Measurements from ENCODE around the gene COA4.
"Not testable (repeated sequence)": the region's sequence is repeated elsewhere in the genome, so short reads cannot be mapped to it uniquely, and the experiment has no call there.

COA4 gene

DNA sequence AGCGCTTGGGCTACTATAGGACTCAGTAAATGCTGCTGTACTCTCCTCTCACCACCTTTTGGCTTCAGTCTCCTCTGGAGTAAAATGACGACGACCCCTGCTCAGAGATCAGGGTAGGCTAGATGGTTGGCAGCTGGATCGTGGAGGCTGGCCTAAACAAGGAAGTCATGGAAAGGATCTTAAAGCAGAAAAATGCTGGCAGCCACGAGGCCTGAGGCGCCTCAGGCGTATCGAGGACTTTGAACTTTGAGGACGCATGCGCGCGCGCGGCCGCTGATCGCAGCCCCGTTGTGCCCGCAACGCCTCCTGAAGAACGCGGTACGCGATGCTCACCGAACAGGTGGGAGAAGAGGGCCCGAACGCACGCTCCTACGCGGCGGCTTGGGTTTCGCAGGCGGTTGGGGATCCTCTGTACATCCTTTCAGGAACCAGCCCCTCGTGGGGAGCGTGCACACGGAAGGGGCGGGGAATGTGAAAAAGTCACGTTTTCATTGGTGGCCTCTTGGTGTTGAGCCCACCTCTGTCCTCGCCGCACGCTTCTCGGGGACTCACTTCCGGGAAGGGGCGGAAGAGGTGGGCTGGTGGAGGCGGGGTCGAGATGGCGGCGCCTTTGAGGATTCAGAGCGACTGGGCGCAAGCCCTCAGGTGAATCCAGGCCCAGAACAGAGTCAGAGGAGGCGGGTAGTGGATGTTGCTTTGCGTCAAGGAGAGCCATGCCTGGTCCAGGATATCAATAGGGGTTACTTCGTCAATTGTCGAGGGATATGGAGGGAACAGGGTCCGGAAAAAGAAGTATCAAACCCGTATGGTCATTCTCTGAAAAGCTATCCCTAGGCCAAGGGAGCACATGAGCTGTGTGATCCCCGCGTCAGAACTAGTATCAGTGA, at the start of gene COA4, which contains the start of gene PAAF1:
Gene COA4, minus strand, starts transcription at position 423 of the 887 bp plus-strand sequence. CDS start 3,468 bp downstream, outside the sequence.
Gene PAAF1, plus strand, starts transcription at position 576 of the 887 bp plus-strand sequence. Its CDS starts 23 bp downstream, at position 599.
- DNase-seq (ENCODE audit: low read depth), result peak; percentile 84

- DNase-seq (ENCODE audit: low read depth), result no peak
Observed at GRCh38 chr11:73921180-73921579, 44.5 kb upstream of the COA4 start.

DNA sequence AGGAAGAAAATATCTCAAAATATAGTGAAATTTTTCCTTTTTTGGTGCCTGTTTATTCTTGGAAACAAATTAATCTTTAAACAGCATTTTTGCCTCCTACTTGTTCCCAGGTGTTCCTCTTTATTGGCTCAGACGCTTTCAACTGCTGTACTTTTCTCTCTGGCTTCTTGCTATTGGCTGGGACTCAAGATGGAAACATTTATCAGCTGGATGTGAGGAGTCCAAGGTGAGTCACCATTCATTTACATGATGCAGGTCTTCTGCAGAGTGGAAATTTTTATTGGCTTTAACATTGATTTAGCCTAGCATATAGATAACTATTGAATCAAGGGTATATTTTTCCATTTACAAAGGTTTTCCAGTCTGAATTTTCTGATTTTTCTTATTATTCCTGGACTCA, 39.8 kb upstream of the COA4 start:
- DNase-seq (ENCODE audit: low read depth), result no peak

DNA sequence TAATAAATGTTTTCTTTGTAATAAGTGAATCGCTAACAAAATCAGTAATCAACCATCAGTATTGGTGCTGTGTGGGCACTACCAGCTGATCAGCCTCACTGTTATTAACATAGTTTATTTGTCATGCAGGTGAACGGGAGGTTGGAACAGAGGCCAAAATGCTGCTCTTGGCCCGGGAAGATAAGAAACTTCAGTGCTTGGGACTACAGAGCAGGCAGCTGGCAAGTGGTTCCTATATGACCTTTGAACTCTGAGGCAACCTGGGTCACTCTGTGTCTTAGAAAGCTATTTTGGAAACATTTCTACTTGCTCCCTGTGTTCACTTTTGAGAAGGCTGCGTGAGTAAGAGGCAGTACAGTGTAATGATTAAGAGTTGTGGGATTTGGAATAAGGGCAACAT, 37.6 kb upstream of the COA4 start:
- no peak for DNase-seq (ENCODE audit: low read depth)

GRCh38 chr11:73913472-73913871, 36.8 kb upstream of the COA4 start:
- DNase-seq (ENCODE audit: low read depth), result no peak

DNA sequence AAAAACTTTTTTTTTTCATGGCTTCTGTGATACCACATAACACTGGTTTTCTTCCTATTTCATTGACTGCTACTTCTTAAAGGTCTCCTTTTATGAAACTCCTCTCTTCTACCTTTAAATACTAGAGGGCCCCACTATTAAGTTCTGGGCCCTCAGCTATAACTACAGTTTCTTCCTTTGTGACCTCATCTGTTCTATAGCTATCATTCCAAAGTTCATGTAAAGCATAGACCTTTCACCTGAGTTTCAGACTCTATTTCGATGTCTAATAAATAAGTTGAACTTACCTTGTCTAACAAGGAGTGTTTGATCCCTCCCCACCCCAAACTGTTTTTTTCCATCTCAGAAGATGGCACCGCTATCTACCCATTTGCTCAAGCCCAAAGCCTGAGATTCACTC, 35.4 kb upstream of the COA4 start:
- no peak for DNase-seq (ENCODE audit: low read depth)

- DNase-seq (ENCODE audit: low read depth), result no peak
Observed at GRCh38 chr11:73907191-73907590, 30.5 kb upstream of the COA4 start.

GRCh38 chr11:73902303-73902702, 25.7 kb upstream of the COA4 start:
- DNase-seq (ENCODE audit: low read depth), result no peak

GRCh38 chr11:73894725-73895335, 18.2 kb upstream of the COA4 start:
- DNase-seq (ENCODE audit: low read depth), result no peak

DNA sequence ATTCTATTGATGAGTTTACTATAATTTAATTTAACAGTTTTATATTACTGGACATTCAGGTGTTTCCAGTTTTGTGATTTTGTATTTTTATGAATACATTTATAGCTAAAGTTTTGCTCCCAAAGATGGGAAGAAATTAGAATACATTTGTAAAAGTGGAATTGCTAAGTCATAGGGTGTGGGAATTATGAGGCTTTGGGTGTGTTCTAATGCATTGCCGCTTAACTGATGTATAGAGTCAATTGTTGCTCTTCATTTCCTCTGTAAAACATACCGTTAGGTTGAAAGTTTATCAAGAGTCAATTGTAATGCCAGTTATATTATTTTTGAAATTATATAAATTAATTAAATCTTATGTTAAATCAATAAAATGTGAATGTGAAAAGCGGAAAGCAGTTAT, 16.4 kb upstream of the COA4 start:
- DNase-seq (ENCODE audit: low read depth), result no peak

DNA sequence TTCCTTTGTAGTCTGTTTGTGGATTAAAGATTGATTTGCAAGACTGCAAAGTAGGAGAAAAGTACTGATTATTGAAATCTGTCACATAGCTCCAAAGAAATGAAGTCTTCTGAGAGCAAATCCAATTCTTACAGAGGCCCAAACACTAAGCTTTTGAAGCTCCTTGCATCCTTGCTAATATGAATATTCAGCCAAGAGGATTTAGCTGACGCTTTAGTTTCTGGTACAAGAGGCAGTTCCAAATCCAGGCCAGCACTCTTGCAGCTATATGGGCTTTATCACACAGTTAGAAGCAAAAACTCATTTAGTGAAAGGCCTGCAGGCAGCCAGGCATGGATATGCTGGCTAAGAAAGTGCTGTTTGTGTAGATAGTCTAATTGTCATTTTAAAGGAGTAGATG, 12.9 kb upstream of the COA4 start:
- DNase-seq (ENCODE audit: low read depth), result no peak

GRCh38 chr11:73889019-73889418, 12.4 kb upstream of the COA4 start:
- DNase-seq (ENCODE audit: low read depth), result no peak

- DNase-seq (ENCODE audit: low read depth), result no peak
Observed at GRCh38 chr11:73888244-73888643, 11.6 kb upstream of the COA4 start.

- no peak for DNase-seq (ENCODE audit: low read depth)
Observed at GRCh38 chr11:73883856-73884255, 7.2 kb upstream of the COA4 start.

DNA sequence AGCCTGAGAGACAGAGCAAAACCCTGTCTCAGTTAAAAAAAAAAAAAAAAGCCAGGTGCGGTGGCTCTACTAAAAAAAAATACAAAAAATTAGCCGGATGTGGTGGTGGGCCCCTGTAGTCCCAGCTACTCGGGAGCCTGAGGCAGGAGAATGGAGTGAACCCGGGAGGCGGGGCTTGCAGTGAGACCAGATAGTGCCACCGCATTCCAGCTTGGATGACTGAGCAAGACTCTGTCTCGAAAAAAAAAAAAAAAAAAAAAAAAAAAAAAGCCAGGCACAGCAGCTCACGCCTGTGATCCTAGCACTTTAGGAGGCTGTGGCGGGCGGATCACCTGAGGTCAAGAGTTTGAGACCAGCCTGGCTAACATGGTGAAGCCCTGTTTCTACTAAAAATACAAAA, 3.8 kb upstream of the COA4 start:
- not testable (repeated sequence) for DNase-seq (ENCODE audit: low read depth)

DNA sequence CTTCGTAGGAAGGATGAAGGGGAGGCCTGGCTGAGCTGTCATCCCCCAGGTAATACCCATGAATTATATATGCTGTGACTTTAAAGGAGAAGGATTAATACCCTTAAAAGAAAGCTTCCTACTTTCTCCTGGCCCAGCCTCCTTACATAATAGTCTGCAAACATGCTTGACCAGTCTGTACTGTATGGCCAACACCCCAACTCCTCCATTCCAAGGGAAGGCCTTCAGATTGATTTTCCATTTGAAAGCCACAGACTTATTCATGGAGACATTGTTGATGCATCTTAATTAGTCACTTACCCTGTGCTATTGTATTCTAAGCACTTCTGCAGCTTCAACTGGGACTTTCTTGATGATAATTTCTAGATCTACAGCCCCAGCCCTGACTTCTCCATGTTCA, 2.1 kb upstream of the COA4 start:
- no peak for DNase-seq (ENCODE audit: low read depth)

GRCh38 chr11:73875840-73876239, 806 bp downstream of the COA4 start:
- no peak for DNase-seq (ENCODE audit: low read depth)

DNA sequence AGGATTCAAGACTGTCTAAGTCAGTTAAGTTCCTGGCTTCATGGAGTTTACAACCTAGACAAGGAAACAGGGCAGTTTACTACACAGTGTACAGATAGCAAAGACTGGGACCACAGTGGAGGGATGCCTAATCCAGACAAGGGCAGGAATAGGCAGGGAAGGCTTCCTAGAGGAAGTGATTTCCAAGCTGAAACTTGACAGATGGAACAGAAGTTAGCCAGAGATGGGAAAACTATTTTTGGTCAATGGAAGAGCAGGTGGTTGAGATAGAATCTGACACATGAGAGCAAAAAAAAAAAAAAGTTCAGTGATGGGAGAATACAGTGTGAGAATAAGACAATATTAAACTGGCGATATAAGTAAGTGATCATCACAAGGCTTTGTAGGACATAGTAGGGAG, 1.3 kb downstream of the COA4 start:
- DNase-seq (ENCODE audit: low read depth), result no peak

DNA sequence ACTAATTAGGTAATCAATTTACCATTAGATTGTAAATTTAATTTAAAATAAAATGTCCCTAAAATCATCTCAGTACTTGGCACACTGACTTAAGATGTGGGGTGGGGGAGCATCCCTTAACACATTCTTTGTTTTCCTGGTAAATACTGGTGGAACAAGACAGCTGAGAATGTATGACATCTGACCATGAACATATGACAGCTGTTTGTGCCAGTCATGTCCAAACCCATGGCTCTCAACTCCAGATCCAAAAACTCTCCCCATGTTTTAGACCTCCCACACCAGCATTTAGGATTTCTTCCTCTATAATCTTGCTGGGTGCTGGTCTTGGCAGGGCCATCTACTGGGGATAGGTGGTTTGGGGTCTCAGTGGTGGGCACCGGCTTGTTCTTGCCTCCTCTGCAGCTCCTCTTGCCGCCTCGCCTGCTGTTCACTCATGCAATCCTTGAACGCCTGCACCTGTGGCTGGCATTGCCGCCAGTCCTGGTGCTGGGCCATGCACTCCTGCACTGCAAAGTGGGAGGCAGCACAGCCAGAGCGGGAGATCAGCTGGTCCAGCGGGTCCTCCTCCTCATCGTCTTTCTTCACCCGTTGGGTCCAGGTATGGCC, 3.8 kb downstream of the COA4 start:
- no peak for DNase-seq (ENCODE audit: low read depth)

- no peak for DNase-seq (ENCODE audit: low read depth)
Observed at GRCh38 chr11:73870261-73870660, 6.4 kb downstream of the COA4 start.

- no peak for DNase-seq (ENCODE audit: low read depth)
Observed at GRCh38 chr11:73869332-73869949, 7.2 kb downstream of the COA4 start.

DNA sequence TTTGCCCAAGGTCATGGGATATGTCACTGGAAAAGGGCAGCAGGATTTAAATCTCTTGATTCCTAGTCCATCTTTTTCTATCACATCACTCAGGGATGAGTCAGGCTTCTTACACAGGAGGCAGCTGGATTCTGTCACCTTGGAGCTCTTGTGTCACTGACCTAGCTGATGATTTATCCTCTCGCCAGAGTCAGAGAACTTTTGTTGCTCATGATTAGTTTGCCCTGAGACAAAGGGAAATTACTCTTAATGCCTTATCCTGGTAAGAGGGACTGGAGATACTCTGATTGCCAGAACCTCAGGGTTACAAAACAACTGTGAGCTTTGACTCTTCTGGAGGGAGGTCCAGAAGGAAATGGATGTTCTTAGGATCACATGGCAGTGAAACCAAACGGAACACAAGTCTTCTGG, 10.1 kb downstream of the COA4 start:
- DNase-seq (ENCODE audit: low read depth), result no peak
